ENCODE measurements around the gene FOXK1.

The FOXK1 gene

DNA sequence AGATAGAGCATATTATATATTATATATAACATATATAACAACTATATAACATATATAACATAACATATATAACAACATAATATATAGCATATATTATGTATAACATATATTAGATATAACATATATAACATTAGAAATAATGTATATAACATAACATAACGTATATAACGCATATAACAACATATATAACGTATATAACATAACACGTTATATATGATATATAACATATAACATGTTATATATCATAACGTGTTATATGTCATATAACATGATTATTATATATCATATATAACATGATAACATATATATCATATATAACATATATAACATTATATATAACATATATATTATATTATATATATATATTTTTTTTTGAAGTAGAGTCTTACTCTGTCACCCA, 97.0 kb downstream of the FOXK1 start:
- no peak for TF ChIP-seq LEF1 (IDR thresholded peaks at IDR 0.05; ENCODE audit: borderline replicate concordance)
- no peak for TF ChIP-seq BHLHE40 (IDR thresholded peaks at IDR 0.05; ENCODE audit: borderline replicate concordance)
- TF ChIP-seq CTBP1 (IDR thresholded peaks at IDR 0.05; ENCODE audit: borderline replicate concordance): no peak
- TF ChIP-seq TARDBP (IDR thresholded peaks at IDR 0.05): no peak
- no peak for TF ChIP-seq HDGF (IDR thresholded peaks at IDR 0.05; ENCODE audit: borderline replicate concordance)
- TF ChIP-seq ELF4 (IDR thresholded peaks at IDR 0.05): no peak
- no peak for TF ChIP-seq FOXM1 (IDR thresholded peaks at IDR 0.05; ENCODE audit: borderline replicate concordance)
- TF ChIP-seq, protein P1, sequence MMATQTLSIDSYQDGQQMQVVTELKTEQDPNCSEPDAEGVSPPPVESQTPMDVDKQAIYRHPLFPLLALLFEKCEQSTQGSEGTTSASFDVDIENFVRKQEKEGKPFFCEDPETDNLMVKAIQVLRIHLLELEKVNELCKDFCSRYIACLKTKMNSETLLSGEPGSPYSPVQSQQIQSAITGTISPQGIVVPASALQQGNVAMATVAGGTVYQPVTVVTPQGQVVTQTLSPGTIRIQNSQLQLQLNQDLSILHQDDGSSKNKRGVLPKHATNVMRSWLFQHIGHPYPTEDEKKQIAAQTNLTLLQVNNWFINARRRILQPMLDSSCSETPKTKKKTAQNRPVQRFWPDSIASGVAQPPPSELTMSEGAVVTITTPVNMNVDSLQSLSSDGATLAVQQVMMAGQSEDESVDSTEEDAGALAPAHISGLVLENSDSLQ (IDR thresholded peaks at IDR 0.05): no peak
- no peak for TF ChIP-seq SP1 (IDR thresholded peaks at IDR 0.05)
- no peak for TF ChIP-seq ARNT (IDR thresholded peaks at IDR 0.05)
- no peak for TF ChIP-seq L3MBTL2 (conservative IDR thresholded peaks at IDR 0.05)
- TF ChIP-seq SUZ12 (IDR thresholded peaks at IDR 0.05): no peak
- no peak for TF ChIP-seq NFRKB (IDR thresholded peaks at IDR 0.05)
- no peak for TF ChIP-seq FOXA1 (IDR thresholded peaks at IDR 0.05)
- no peak for TF ChIP-seq ZNF384 (IDR thresholded peaks at IDR 0.05)
- no peak for TF ChIP-seq FOXK2 (IDR thresholded peaks at IDR 0.05)
- ChIA-PET POLR2A (no interaction called here), CTCF (no interaction called here)
- no peak for DNase-seq (ENCODE audit: extremely low spot score)

DNA sequence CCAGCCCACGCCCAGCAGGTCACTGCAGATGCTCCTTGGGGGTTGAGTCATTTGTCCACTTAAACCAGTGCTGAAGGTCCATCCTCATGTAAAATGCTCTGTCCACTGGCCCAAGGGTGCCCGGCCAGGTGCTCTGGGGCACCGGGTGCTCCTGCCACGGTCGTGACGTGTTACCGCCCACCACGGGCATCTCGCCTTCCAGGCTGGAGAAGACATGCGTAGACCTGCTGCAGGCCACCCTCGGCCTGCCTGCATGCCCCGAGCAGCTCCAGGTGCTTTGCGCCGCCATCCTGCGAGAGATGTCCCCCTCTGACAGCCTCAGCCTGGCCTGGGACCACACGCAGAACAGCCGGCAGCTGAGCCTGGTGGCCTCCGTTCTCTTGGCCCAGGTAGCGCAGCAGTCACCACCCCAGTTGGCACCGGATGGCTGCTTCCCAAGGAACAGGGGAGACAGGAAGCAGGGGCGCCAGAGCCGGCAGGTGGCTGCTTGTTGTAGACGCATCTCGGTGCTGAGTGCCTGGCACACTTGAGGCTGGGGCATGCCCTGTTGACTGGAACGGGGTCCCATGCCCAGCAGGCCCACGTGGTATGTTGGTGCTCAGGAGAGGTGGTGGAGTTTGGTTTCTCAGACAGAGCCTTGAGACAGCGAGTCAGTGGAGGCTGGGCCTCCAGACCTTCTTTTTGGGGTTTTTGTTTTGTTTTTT, 99.4 kb downstream of the FOXK1 start:
- DNase-seq (ENCODE audit: extremely low spot score): no peak
- TF ChIP-seq HDGF (IDR thresholded peaks at IDR 0.05; ENCODE audit: borderline replicate concordance): no peak
- TF ChIP-seq LEF1 (IDR thresholded peaks at IDR 0.05; ENCODE audit: borderline replicate concordance): no peak
- no peak for TF ChIP-seq TARDBP (IDR thresholded peaks at IDR 0.05)
- POLR2A ChIA-PET: no interaction called here
- CTCF ChIA-PET: no interaction called here

DNA sequence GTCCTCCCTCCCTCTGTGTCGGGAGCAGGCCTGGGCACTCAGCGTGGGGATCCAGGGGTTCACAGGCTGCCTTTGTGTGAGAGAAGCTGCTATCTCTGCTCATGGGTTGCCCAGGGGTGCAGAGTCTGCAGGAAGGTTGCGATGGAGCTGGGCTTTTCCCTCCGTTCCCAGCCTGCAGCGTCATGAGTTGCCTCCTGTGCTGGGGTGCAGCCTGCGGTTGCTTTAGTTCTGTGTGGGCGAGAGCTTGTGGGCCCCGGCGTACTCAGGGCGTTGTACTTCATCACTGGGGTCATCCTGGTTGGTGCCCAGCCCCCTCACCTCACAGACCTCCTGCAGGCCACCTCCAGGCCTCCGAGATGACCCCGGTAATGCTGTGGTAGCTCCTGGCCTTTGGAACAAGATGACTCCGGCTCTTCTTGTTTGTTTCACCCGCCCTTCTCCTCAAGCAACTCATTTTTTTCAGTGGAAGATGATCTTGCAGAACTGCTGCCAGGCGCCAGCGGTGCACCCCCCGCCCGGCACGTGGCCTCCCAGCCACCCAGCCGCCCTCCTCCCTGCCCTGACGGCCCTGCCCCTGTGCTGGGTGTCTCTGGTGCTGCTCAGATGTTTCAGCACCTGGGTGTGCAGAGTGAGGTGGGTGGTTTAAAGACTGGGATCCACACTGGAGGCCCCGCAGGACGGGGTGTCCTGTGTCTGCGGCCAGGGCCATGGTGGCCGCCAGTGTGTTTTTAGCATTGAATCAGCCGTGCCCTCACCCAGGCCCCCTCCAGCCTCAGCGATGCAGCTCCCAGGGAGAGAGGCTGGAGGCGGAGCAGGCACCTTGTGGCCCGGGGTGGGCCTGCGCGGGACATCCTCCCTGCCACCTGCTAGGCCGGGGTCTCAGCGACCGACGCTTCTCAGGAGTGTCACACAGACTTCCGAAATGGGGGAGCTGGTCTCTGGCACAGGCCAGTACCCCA, 100.5 kb downstream of the FOXK1 start:
- no peak for DNase-seq (ENCODE audit: extremely low spot score)
- TF ChIP-seq, protein P1 (IDR thresholded peaks at IDR 0.05): no peak
- TF ChIP-seq HDGF (IDR thresholded peaks at IDR 0.05; ENCODE audit: borderline replicate concordance) (no peak), LEF1 (IDR thresholded peaks at IDR 0.05; ENCODE audit: borderline replicate concordance) (no peak), CTBP1 (IDR thresholded peaks at IDR 0.05; ENCODE audit: borderline replicate concordance) (no peak), ZNF384 (IDR thresholded peaks at IDR 0.05) (no peak), FOXA1 (IDR thresholded peaks at IDR 0.05) (no peak), L3MBTL2 (conservative IDR thresholded peaks at IDR 0.05) (no peak), NFRKB (IDR thresholded peaks at IDR 0.05) (no peak), ARNT (IDR thresholded peaks at IDR 0.05) (no peak), FOXK2 (IDR thresholded peaks at IDR 0.05) (no peak), SP1 (IDR thresholded peaks at IDR 0.05) (no peak)
- ChIA-PET CTCF (no interaction called here), POLR2A (no interaction called here)

DNA sequence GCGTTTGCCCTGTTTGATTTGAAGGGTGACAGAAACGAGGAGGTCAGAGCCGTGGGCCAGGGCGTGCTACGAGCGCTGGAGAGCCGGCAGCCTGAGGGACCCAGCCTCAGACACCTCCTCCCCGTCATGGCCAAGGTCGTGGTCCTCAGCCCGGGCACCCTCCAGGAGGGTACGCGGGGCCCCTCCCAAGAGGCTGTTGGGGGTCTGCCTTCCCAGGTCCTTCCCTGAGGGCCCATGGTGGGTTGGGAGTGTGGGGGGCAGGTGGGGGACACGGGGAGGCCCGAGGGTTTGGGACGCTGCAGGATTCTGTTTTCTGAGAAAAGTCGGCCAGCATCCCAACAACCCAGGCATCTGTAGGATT, 101.2 kb downstream of the FOXK1 start:
- no peak for DNase-seq (ENCODE audit: extremely low spot score)
- CTCF ChIA-PET: no interaction called here
- POLR2A ChIA-PET: no interaction called here
- TF ChIP-seq TARDBP (IDR thresholded peaks at IDR 0.05) (no peak), SP1 (IDR thresholded peaks at IDR 0.05) (no peak), FOXA1 (IDR thresholded peaks at IDR 0.05) (no peak), HDGF (IDR thresholded peaks at IDR 0.05; ENCODE audit: borderline replicate concordance) (no peak), NFRKB (IDR thresholded peaks at IDR 0.05) (no peak), ARNT (IDR thresholded peaks at IDR 0.05) (no peak), BHLHE40 (IDR thresholded peaks at IDR 0.05; ENCODE audit: borderline replicate concordance) (no peak), SUZ12 (IDR thresholded peaks at IDR 0.05) (no peak), CTBP1 (IDR thresholded peaks at IDR 0.05; ENCODE audit: borderline replicate concordance) (no peak)

DNA sequence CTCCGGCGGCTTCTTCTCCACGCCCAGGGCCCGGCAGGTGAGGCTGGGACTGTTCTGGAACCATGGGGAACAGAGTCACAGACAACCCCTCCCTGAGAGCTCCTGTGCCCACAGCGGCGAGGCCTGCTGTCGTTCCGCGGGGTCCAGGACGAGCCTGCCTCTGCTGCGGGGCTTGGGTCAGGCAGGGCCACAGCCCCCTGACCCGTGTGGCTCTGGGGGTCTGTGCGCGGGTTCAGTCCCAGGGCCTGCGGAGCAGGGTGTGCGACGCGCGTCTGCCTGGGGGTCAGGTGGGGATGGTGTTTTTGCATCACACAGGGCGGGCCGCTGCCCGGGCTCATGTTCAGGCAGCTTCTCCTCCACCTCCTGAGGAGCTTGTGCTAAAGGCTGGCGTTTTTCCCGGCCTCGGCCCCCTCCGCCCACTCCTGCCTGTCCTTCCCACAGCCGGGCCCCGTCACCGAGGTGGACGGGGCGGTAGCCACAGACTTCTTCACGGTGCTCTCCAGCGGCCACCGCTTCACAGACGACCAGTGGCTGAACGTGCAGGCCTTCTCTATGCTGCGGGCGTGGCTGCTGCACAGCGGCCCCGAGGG, 101.8 kb downstream of the FOXK1 start:
- DNase-seq (ENCODE audit: extremely low spot score): no peak
- POLR2A ChIA-PET: interaction anchor here (1.0 kb wide), 1 partner anchor 8 kb away, joined by 3 read pairs; the partner anchor contains the start of gene AP5Z1

More for the DNA sequence above, 101.8 kb downstream of the FOXK1 start:
- TF ChIP-seq, protein P1 (IDR thresholded peaks at IDR 0.05): no peak
- no peak for TF ChIP-seq FOXA1 (IDR thresholded peaks at IDR 0.05)
- no peak for TF ChIP-seq ELF4 (IDR thresholded peaks at IDR 0.05)
- TF ChIP-seq TARDBP (IDR thresholded peaks at IDR 0.05): no peak
- TF ChIP-seq FOXM1 (IDR thresholded peaks at IDR 0.05; ENCODE audit: borderline replicate concordance): no peak
- TF ChIP-seq BHLHE40 (IDR thresholded peaks at IDR 0.05; ENCODE audit: borderline replicate concordance): no peak
- TF ChIP-seq ZNF384 (IDR thresholded peaks at IDR 0.05): no peak
- no peak for TF ChIP-seq NFRKB (IDR thresholded peaks at IDR 0.05)
- no peak for TF ChIP-seq LEF1 (IDR thresholded peaks at IDR 0.05; ENCODE audit: borderline replicate concordance)
- TF ChIP-seq L3MBTL2 (conservative IDR thresholded peaks at IDR 0.05): no peak
- TF ChIP-seq ARNT (IDR thresholded peaks at IDR 0.05): no peak
- TF ChIP-seq SUZ12 (IDR thresholded peaks at IDR 0.05): no peak
- TF ChIP-seq HDGF (IDR thresholded peaks at IDR 0.05; ENCODE audit: borderline replicate concordance): no peak
- TF ChIP-seq SP1 (IDR thresholded peaks at IDR 0.05): no peak
- no peak for TF ChIP-seq FOXK2 (IDR thresholded peaks at IDR 0.05)
- no peak for TF ChIP-seq CTBP1 (IDR thresholded peaks at IDR 0.05; ENCODE audit: borderline replicate concordance)
- CTCF ChIA-PET: no interaction called here

Measured in HEK293T (cell line).